GM21526 (cell line): ENCODE data around the gene SBNO1.

ENCODE experiments used
- ATAC-seq: cut with Tn5 transposase; IDR thresholded peaks from one replicate; pipeline ENCODE4 v1.9.1; 2021; ENCODE audit warnings: moderate library complexity; ENCODE audit not compliant: unreplicated experiment, low FRiP score

Gene SBNO1

GRCh38 chr12:123278101-123278627 lies 86.5 kb downstream of the SBNO1 start:
- ATAC-seq = peak; percentile 77

- ATAC-seq = no peak
Observed at GRCh38 chr12:123273166-123273565, 91.5 kb downstream of the SBNO1 start.

- no peak for ATAC-seq
Observed at GRCh38 chr12:123271001-123271668, 93.5 kb downstream of the SBNO1 start.

- no peak for ATAC-seq
Observed at GRCh38 chr12:123270214-123271000, 94.2 kb downstream of the SBNO1 start.

GRCh38 chr12:123269896-123270213 lies 94.8 kb downstream of the SBNO1 start:
- no peak for ATAC-seq

- ATAC-seq = no peak
Observed at GRCh38 chr12:123269395-123269892, 95.2 kb downstream of the SBNO1 start.

- no peak for ATAC-seq
Observed at GRCh38 chr12:123268850-123269249, 95.8 kb downstream of the SBNO1 start.

GRCh38 chr12:123267991-123268843 lies 96.4 kb downstream of the SBNO1 start:
- ATAC-seq = no peak

GRCh38 chr12:123267335-123267920 lies 97.2 kb downstream of the SBNO1 start:
- no peak for ATAC-seq

- no peak for ATAC-seq
Observed at GRCh38 chr12:123266679-123267277, 97.9 kb downstream of the SBNO1 start.

GRCh38 chr12:123265851-123266678 lies 98.6 kb downstream of the SBNO1 start:
- no peak for ATAC-seq

GRCh38 chr12:123264642-123265041 lies 100.0 kb downstream of the SBNO1 start:
- no peak for ATAC-seq

- ATAC-seq = no peak
Observed at GRCh38 chr12:123263196-123263817, 101.3 kb downstream of the SBNO1 start.

- no peak for ATAC-seq
Observed at GRCh38 chr12:123261196-123261595, 103.5 kb downstream of the SBNO1 start.

- no peak for ATAC-seq
Observed at GRCh38 chr12:123260081-123260480, 104.6 kb downstream of the SBNO1 start.

GRCh38 chr12:123258593-123258992 lies 106.1 kb downstream of the SBNO1 start:
- ATAC-seq = no peak

GRCh38 chr12:123254853-123255446 lies 109.7 kb downstream of the SBNO1 start:
- no peak for ATAC-seq
